ENCODE data around the gene DIAPH1.

DIAPH1 gene

GRCh38 chr5:141608046-141608445 is 10.8 kb downstream of the DIAPH1 start:
- H3K79me2 ChIP-seq (ENCODE audit: insufficient read depth, low read length), result peaks cover 86% of the 10 kb centered on the region
- no peaks in the 10 kb centered on the region for H3K36me3 ChIP-seq (ENCODE audit: insufficient read depth, low read length)
- no peaks in the 10 kb centered on the region for H3K9me2 ChIP-seq (replicated peaks; ENCODE audit: low read depth, low read length)
- H3K4me1 ChIP-seq (ENCODE audit: insufficient read depth, low read length, poor library complexity, severe bottlenecking), result peaks cover 84% of the 10 kb centered on the region
- no peaks in the 10 kb centered on the region for H3K27me3 ChIP-seq (ENCODE audit: insufficient read depth, low read length, poor library complexity, severe bottlenecking)
- TF ChIP-seq, protein P1, sequence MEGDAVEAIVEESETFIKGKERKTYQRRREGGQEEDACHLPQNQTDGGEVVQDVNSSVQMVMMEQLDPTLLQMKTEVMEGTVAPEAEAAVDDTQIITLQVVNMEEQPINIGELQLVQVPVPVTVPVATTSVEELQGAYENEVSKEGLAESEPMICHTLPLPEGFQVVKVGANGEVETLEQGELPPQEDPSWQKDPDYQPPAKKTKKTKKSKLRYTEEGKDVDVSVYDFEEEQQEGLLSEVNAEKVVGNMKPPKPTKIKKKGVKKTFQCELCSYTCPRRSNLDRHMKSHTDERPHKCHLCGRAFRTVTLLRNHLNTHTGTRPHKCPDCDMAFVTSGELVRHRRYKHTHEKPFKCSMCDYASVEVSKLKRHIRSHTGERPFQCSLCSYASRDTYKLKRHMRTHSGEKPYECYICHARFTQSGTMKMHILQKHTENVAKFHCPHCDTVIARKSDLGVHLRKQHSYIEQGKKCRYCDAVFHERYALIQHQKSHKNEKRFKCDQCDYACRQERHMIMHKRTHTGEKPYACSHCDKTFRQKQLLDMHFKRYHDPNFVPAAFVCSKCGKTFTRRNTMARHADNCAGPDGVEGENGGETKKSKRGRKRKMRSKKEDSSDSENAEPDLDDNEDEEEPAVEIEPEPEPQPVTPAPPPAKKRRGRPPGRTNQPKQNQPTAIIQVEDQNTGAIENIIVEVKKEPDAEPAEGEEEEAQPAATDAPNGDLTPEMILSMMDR (conservative IDR thresholded peaks at IDR 0.05; ENCODE audit: low read length), result no peak
- no peak for TF ChIP-seq EZH2phosphoT487 (IDR thresholded peaks at IDR 0.05; ENCODE audit: borderline replicate concordance)
- no peaks in the 10 kb centered on the region for H3K9me3 ChIP-seq (ENCODE audit: insufficient read depth, low read depth, low read length)
- H4K20me1 ChIP-seq (ENCODE audit: insufficient read depth, low read length, poor library complexity, severe bottlenecking), result peaks cover 22% of the 10 kb centered on the region
- peak overlapping the region; percentile 73 for H3K4me2 ChIP-seq (ENCODE audit: low read depth, low read length, poor library complexity, severe bottlenecking)
- peak overlapping the region; percentile 60 for H3K4me3 ChIP-seq (ENCODE audit: low read length, poor library complexity, severe bottlenecking)
- H3F3A ChIP-seq (ENCODE audit: low read depth), result peaks cover 30% of the 10 kb centered on the region
- no peak overlapping the region for H2AFZ ChIP-seq (ENCODE audit: low read length)
- peak overlapping the region; percentile 73 for H3K9ac ChIP-seq (ENCODE audit: low read depth, low read length, poor library complexity, severe bottlenecking)

DNA sequence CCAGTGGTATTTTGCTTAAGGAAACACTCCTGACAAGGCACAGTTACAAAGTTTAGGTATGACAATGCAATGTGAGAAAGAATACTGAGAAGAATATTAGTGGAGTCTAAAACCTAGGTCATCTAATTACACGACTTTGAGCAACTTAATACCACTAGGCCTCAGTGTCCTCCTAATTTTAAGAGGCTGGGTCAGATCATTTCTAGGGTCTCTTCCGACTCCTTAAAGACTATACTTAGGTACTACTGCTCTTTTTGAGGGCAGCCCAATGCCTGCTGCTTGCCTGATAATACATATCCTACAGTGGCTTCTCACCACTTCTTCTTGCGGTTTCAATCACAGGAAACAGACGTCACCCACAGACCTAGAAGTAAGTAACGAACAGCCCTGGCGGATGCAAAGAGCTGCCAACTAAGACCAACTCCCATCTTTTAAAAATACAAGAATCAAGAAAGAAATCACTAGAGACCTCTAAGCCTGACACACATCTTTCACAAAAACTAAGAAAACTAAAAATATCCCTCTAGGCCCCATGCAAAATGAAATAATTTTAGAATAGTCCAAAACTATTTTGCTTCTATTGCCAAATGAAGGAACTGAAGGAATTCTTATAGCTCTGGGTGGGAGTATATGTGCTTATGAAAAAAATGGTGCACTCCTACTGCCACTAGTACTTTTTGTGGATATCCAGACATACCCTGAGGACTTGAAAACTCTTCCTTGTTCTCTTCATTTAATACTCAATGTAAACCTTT is 13.1 kb downstream of the DIAPH1 start:
- Histone ChIP-seq H3K27me3 (ENCODE audit: insufficient read depth, low read length, poor library complexity, severe bottlenecking) (no peaks in the 10 kb centered on the region), H3K4me2 (ENCODE audit: low read depth, low read length, poor library complexity, severe bottlenecking) (peak overlapping the region; percentile 73), H3K4me1 (ENCODE audit: insufficient read depth, low read length, poor library complexity, severe bottlenecking) (peaks cover 80% of the 10 kb centered on the region), H3K9me3 (ENCODE audit: insufficient read depth, low read depth, low read length) (no peaks in the 10 kb centered on the region), H3F3A (ENCODE audit: low read depth) (peaks cover 30% of the 10 kb centered on the region), H3K4me3 (ENCODE audit: low read length, poor library complexity, severe bottlenecking) (peak overlapping the region; percentile 60), H3K9me2 (replicated peaks; ENCODE audit: low read depth, low read length) (no peaks in the 10 kb centered on the region), H4K20me1 (ENCODE audit: insufficient read depth, low read length, poor library complexity, severe bottlenecking) (peaks cover 30% of the 10 kb centered on the region), H3K36me3 (ENCODE audit: insufficient read depth, low read length) (no peaks in the 10 kb centered on the region; the same call in 1 of the 2 replicates), H3K79me2 (ENCODE audit: insufficient read depth, low read length) (peaks cover 86% of the 10 kb centered on the region), H3K9ac (ENCODE audit: low read depth, low read length, poor library complexity, severe bottlenecking) (peak overlapping the region; percentile 73), H2AFZ (ENCODE audit: low read length) (no peak overlapping the region)
- no peak for TF ChIP-seq EZH2phosphoT487 (IDR thresholded peaks at IDR 0.05; ENCODE audit: borderline replicate concordance)
- TF ChIP-seq, protein P1 (conservative IDR thresholded peaks at IDR 0.05; ENCODE audit: low read length), result no peak

GRCh38 chr5:141603923-141604717 is 14.7 kb downstream of the DIAPH1 start:
- peaks cover 81% of the 10 kb centered on the region for H3K4me1 ChIP-seq (ENCODE audit: insufficient read depth, low read length, poor library complexity, severe bottlenecking)

More at GRCh38 chr5:141603923-141604717, 14.7 kb downstream of the DIAPH1 start:
- Histone ChIP-seq H3K27me3 (ENCODE audit: insufficient read depth, low read length, poor library complexity, severe bottlenecking) (no peaks in the 10 kb centered on the region), H3F3A (ENCODE audit: low read depth) (peaks cover 28% of the 10 kb centered on the region), H3K9me3 (ENCODE audit: insufficient read depth, low read depth, low read length) (no peaks in the 10 kb centered on the region), H4K20me1 (ENCODE audit: insufficient read depth, low read length, poor library complexity, severe bottlenecking) (peaks cover 46% of the 10 kb centered on the region), H3K4me2 (ENCODE audit: low read depth, low read length, poor library complexity, severe bottlenecking) (peak overlapping the region; percentile 52), H2AFZ (ENCODE audit: low read length) (no peak overlapping the region), H3K9ac (ENCODE audit: low read depth, low read length, poor library complexity, severe bottlenecking) (peak overlapping the region; percentile 25), H3K36me3 (ENCODE audit: insufficient read depth, low read length) (no peaks in the 10 kb centered on the region; the same call in 1 of the 2 replicates), H3K79me2 (ENCODE audit: insufficient read depth, low read length) (peaks cover 86% of the 10 kb centered on the region), H3K4me3 (ENCODE audit: low read length, poor library complexity, severe bottlenecking) (peak overlapping the region; percentile 43), H3K9me2 (replicated peaks; ENCODE audit: low read depth, low read length) (no peaks in the 10 kb centered on the region)
- TF ChIP-seq EZH2phosphoT487 (IDR thresholded peaks at IDR 0.05; ENCODE audit: borderline replicate concordance), result no peak
- TF ChIP-seq, protein P1 (conservative IDR thresholded peaks at IDR 0.05; ENCODE audit: low read length), result no peak
